Fibroblast of mammary gland (primary cell): ENCODE results near the gene SLC5A6.

ENCODE experiments used
- DNase-seq: peaks from one replicate; pipeline ENCODE4 v3.0.0-alpha.2; 2010; ENCODE audit warnings: low read depth
- H3K4me3 ChIP-seq: 2 replicates; pipeline ENCODE4 v1.5.1; 2011; ENCODE audit warnings: low read depth, mild to moderate bottlenecking, low read length, moderate library complexity; ENCODE audit not compliant: control insufficient read depth
- CTCF ChIP-seq: conservative IDR thresholded peaks from 2 replicates; pipeline ENCODE4 v1.5.1; 2011; ENCODE audit warnings: low read depth, low read length, inconsistent platforms; ENCODE audit not compliant: control insufficient read depth, insufficient read depth

The SLC5A6 gene

DNA sequence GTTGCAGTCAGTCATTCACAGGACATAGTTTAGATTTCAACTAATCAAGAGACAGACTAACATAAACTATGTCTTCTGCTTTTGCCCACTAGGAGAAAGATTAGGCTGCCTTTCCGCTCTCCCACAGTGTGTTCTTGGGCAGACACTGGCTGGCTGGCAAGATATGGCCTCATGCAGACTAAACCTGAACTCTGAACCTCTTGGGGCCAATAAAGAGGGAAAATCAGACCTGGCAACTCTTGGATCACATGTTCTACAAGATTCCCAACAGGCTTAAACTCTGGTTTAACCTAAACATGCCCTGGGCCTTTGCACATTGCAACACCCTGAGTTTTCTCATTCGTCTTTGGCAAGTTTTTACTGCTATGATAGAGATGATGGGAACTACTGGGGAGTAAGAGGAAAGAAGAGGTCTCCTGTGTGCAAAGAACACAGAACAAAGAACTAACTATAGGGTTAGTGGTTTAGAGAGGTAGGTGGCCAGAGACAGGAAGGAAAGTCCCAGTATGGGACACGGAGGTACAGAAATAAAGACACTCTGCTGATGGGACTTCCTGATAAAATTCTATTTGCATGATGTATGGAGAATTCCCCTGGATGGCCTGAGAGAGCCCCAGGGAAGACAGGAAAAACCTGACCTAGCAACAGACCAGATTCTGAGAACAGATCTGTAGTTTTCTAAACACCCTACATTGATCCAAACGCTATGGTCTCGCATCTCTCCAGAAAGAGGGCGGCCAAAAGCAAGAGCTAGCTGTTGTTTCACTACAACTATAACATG, 2.3 kb downstream of the SLC5A6 start:
- no peak for TF ChIP-seq CTCF
- DNase-seq: no peak
- H3K4me3 ChIP-seq: no peak overlapping the region

- no peak for TF ChIP-seq CTCF
- no peak overlapping the region for H3K4me3 ChIP-seq
- no peak for DNase-seq
Observed at GRCh38 chr2:27208486-27209050, 3.5 kb downstream of the SLC5A6 start.

GRCh38 chr2:27206346-27206745, 5.7 kb downstream of the SLC5A6 start:
- H3K4me3 ChIP-seq: no peak overlapping the region
- no peak for DNase-seq
- TF ChIP-seq CTCF: no peak

DNA sequence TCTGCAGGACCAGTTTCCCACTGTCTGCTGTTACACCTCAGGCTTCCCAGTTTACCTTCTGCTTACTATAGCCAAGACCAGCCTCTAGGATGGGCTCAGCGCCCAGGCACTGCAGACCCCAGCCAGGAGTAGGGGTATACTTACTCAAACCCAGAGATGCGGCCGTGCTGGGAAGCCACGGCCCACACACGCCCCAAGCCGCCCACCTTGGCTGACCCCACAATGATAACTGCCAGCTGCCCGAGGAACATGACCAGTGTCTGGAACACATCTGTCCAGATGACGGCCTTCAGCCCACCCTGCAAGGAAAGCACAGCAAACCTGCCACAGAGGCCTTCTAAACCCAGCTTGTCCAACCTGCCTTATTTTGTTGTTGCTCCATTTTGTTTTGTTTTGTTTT, 6.9 kb downstream of the SLC5A6 start:
- no peak for DNase-seq
- TF ChIP-seq CTCF: no peak

DNA sequence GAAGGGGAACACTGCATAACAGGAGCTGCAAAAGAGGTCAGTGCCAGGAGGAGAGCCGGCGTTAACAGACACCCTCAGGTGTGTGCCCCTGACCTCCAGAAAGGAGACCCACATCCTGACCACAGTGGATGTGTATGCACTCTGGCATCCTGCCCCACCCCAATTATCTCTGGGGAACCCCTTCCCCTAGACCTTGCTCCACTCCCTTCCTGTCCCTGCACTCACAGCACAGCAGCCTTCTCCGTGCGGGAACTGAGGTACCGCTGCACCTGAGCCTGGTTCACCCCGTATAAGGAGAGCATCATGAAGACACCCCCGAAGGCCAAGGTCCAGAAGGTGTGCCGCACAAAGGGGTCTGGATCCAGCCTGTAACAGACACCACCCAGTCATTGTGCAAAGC, 7.5 kb downstream of the SLC5A6 start:
- DNase-seq: no peak
- no peak overlapping the region for H3K4me3 ChIP-seq

More for the DNA sequence above, 6.9 kb downstream of the SLC5A6 start:
- H3K4me3 ChIP-seq: no peak overlapping the region

GRCh38 chr2:27203741-27204140, 8.3 kb downstream of the SLC5A6 start:
- H3K4me3 ChIP-seq: no peak overlapping the region
- DNase-seq: no peak
- no peak for TF ChIP-seq CTCF

More for the DNA sequence above, 7.5 kb downstream of the SLC5A6 start:
- no peak for TF ChIP-seq CTCF
